Psoas muscle (tissue), 8 donors: ENCODE results near the gene AGTR2. TPM values are rescaled to one million over a fixed set of nuclear protein-coding genes. Genes with fewer than 3 reads are reported as not detected.
"Not testable (repeated sequence)": the region's sequence is repeated elsewhere in the genome, so short reads cannot be mapped to it uniquely, and the experiment has no call there.

ENCODE experiments used
- ATAC-seq, 4 donors: fragments of 200-7000 bp; cut with Tn5 transposase; one replicate each; pipeline ENCODE4 v1.9.1; 2020; ENCODE audit warnings: moderate library complexity in 3 of 4, mild to moderate bottlenecking in 2 of 4
- DNase-seq, 2 donors: peaks; one replicate each; pipeline ENCODE4 v3.0.0-alpha.2; 2020
- H3K27ac ChIP-seq: fragments of 200-600 bp; one replicate; pipeline ENCODE4 v1.8.0; 2022
- H3K27me3 ChIP-seq, 3 donors: fragments of 200-600 bp in 1 of 3; one replicate each; pipeline versions ENCODE4 v1.6.1 to v1.8.0; 2013 to 2022; ENCODE audit warnings: low read length in 2 of 3, mild to moderate bottlenecking in 2 of 3, moderate library complexity in 1 of 3; ENCODE audit not compliant: insufficient read depth in 3 of 3
- H3K36me3 ChIP-seq, 2 donors: fragments of 200-600 bp in 1 of 2; one replicate each; pipeline versions ENCODE4 v1.6.1 to v1.8.0; 2013 to 2022; ENCODE audit warnings: low read depth in 1 of 2, mild to moderate bottlenecking in 1 of 2, moderate library complexity in 1 of 2; ENCODE audit not compliant: insufficient read depth in 1 of 2
- H3K4me1 ChIP-seq: fragments of 200-600 bp; one replicate; pipeline ENCODE4 v1.8.0; 2022
- H3K4me3 ChIP-seq: fragments of 200-600 bp; one replicate; pipeline ENCODE4 v1.8.0; 2022; ENCODE audit warnings: mild to moderate bottlenecking
- H3K9me3 ChIP-seq: fragments of 200-600 bp; one replicate; pipeline ENCODE4 v1.8.0; 2022
- CTCF ChIP-seq: fragments of 200-600 bp; IDR thresholded peaks from one replicate; pipeline ENCODE4 v1.8.0; 2022; ENCODE audit warnings: antibody characterized with exemption
- WGBS, 3 donors: extraction: QIAGEN DNeasy Blood & Tissue Kit; methylation state at CpG; one replicate each; pipeline versions ENCODE4 v1.1.6 to v1.1.7; 2013; 5-methylcytosine and 5-hydroxymethylcytosine counted together
- intact Hi-C, 2 donors: fragments of 100-400 bp; cut with DNase I; formaldehyde crosslinking; loops; one replicate each; pipeline versions ENCODE4 v1.11.0 to v1.14.2; 2022
- long read RNA-seq, 2 donors: library from polyadenylated mRNA; unstranded; transcript quantifications; one replicate each; pipeline ENCODE4 v2.0.0, GENCODE V29; 2021
- polyA plus RNA-seq, 3 donors: library from polyadenylated mRNA; stranded (reverse); fragments of 200-250 nt; gene quantifications; one replicate each; pipeline ENCODE4 v1.2.3, GENCODE V29; 2013
- total RNA-seq, 4 donors: library from RNA; stranded (reverse); fragmentation: NEBNext Ultra II Directional in 2 of 4; extraction: Animal tissue kit (Norgen Biotek cat#: 25700) in 2 of 4; gene quantifications; one replicate each; pipeline versions ENCODE4 v1.2.1 to v1.2.4, GENCODE V29; 2021 to 2023
- donor health status: healthy with polysubstance abuse.
- donor health status: DM: no; HTN: no; CAD: no; lungs with moderate emphysema.
- donor health status: Bipolar disorder and iron deficiency.
- donor health status: healthy.
- donor health status: DM: yes; HTN: yes; CAD: no.
- donor health status: DM: no; HTN: no; CAD: no.
- donor health status: DM: no; HTN: no; CAD: no.
- donor health status: DM: yes; HTN: yes; CAD: no.

AGTR2 gene
- under 1 TPM in 1 of 4 donors, not detected in 3; 0.07 TPM for total RNA-seq
- polyA plus RNA-seq = under 1 TPM in 1 of 3 donors, not detected in 2; 0.09 TPM
- long read RNA-seq, donor 1 = 0 reads
- long read RNA-seq, donor 2 = 0 reads

GRCh38 chrX:116170511-116170910 is at the start of gene AGTR2:
Gene AGTR2 (plus strand): TSS chrX:116170744. CDS start chrX:116172281, 1,537 bp downstream.
- WGBS, 3 donors = 54 to 74% (median 59%) methylated on average over 3 of the region's 3 CpGs
- no peak for TF ChIP-seq CTCF

GRCh38 chrX:116135277-116135676 is 35.3 kb upstream of the AGTR2 start:
- WGBS, 3 donors = 80 to 96% (median 85%) methylated on average over 1 of the region's 1 CpG
- intact Hi-C loops = no loop called here
- no peaks in the 10 kb centered on the region for H3K27me3 ChIP-seq
- no peak overlapping the region for H3K4me3 ChIP-seq
- TF ChIP-seq CTCF = no peak
- H3K27ac ChIP-seq = no peak overlapping the region
- ATAC-seq (no peak), DNase-seq (no peak)
- no peaks in the 10 kb centered on the region for H3K9me3 ChIP-seq
- no peaks in the 10 kb centered on the region for H3K4me1 ChIP-seq
- H3K36me3 ChIP-seq = no peaks in the 10 kb centered on the region

More at GRCh38 chrX:116170511-116170910, at the start of gene AGTR2:
- no peak within 1 kb of the TSS for H3K4me3 ChIP-seq
- no peaks in the 10 kb centered on the region for H3K36me3 ChIP-seq
- H3K27me3 ChIP-seq = peaks cover 0 to 8% (median 0%) of the 10 kb centered on the region in 3 donors
- H3K27ac ChIP-seq = no peak within 1 kb of the TSS
- no peak for DNase-seq
- no peaks in the 10 kb centered on the region for H3K4me1 ChIP-seq
- intact Hi-C loops = no loop called here
- H3K9me3 ChIP-seq = no peaks in the 10 kb centered on the region
- no peak for ATAC-seq

- WGBS, 3 donors = 88 to 100% (median 94%) methylated on average over 1 of the region's 1 CpG
- intact Hi-C loops, ATAC-seq, H3K4me1 ChIP-seq, H3K36me3 ChIP-seq, DNase-seq, H3K27ac ChIP-seq, H3K4me3 ChIP-seq, H3K9me3 ChIP-seq: not testable (repeated sequence)
- peaks cover 0 to 11% (median 0%) of the 10 kb centered on the region in 3 donors for H3K27me3 ChIP-seq
These were observed 29.3 kb upstream of the AGTR2 start for GRCh38 chrX:116141270-116141669.

GRCh38 chrX:116142976-116143375 is 27.6 kb upstream of the AGTR2 start:
- no peak for TF ChIP-seq CTCF
- 13 to 29% (median 13%) methylated on average over 2 of the region's 2 CpGs for WGBS, 3 donors
- intact Hi-C loops = no loop called here

GRCh38 chrX:116172976-116173375 is 2.4 kb downstream of the AGTR2 start:
- H3K9me3 ChIP-seq = no peaks in the 10 kb centered on the region
- no peak for ATAC-seq
- H3K27ac ChIP-seq = no peak overlapping the region
- no peaks in the 10 kb centered on the region for H3K4me1 ChIP-seq
- H3K36me3 ChIP-seq = no peaks in the 10 kb centered on the region
- peaks cover 0 to 8% (median 0%) of the 10 kb centered on the region in 3 donors for H3K27me3 ChIP-seq
- DNase-seq = no peak
- intact Hi-C loops = no loop called here
- 5 to 16% (median 9%) methylated on average over 9 of the region's 9 CpGs for WGBS, 3 donors
- TF ChIP-seq CTCF = no peak
- H3K4me3 ChIP-seq = no peak overlapping the region

More at GRCh38 chrX:116142976-116143375, 27.6 kb upstream of the AGTR2 start:
- Histone ChIP-seq H3K27me3 (peaks cover 0 to 11% (median 0%) of the 10 kb centered on the region in 3 donors), H3K4me3 (no peak overlapping the region), H3K9me3 (no peaks in the 10 kb centered on the region), H3K36me3 (no peaks in the 10 kb centered on the region), H3K27ac (no peak overlapping the region), H3K4me1 (no peaks in the 10 kb centered on the region)
- ATAC-seq (no peak), DNase-seq (no peak)
